SK-N-MC (cell line): Measurements from ENCODE around the gene ECM1.
A peak's percentile ranks its signal among the peaks of the same experiment; 100 is the strongest.

Experiments
- EZH2 ChIP-seq: fragments of 200-600 bp; sonication (generic); IDR thresholded peaks from one replicate; pipeline ENCODE4 v1.6.1; 2017; ENCODE audit warnings: antibody characterized with exemption
- FOXP2 ChIP-seq: optimal IDR thresholded peaks from 2 replicates; pipeline ENCODE3; 2011; ENCODE audit warnings: mild to moderate bottlenecking, moderate library complexity; ENCODE audit not compliant: insufficient read depth; ENCODE audit errors: extremely low read length, control extremely low read depth
- POLR2AphosphoS5 ChIP-seq: IDR thresholded peaks from 2 replicates; pipeline ENCODE4 v1.6.1; 2012; ENCODE audit warnings: mild to moderate bottlenecking, low read depth, low read length, borderline replicate concordance

DNA sequence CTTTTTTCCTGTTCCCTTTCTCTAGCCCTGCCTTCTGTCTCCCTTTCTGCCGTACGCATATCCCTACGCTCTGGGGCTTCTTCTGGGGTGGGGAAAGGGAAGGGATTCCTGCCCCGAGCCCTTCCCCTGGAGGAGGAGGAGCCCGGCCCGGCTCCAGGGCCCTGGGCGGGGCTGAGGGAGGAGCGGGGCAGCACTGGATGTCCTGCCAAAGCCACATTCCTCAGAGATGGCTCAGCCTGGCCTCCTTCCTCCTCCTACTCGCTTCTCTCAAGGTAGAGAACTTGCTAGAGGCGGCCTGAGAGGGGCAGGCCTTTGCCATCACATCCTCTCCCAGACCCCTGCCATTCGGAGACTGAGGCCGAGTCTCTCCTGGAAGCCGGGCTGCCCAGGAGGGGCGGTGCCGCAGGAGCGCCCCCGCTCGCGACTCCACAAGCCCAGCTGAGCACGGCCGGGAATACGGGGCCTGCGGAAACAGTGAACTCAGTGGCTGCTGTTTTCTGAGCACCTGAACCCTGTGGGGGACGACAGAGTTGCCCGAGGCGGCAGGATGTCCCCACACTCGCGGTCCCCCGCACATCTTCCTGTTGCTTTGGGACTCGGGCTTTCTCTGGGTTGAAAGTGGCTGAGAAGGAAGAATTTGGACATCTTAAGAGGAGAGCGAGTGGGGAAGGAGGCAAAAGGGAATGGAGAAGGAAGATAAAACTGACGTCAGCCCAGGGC is 53.5 kb downstream of the ECM1 start:
- TF ChIP-seq FOXP2 (no peak), EZH2 (no peak), POLR2AphosphoS5 (peak; percentile 67; the same call in 1 of the 2 replicates)
